HG02759 (cell line): ENCODE measurements around the gene GPD1.
A peak's percentile ranks its signal among the peaks of the same experiment; 100 is the strongest.
"Not testable (repeated sequence)": the region's sequence is repeated elsewhere in the genome, so short reads cannot be mapped to it uniquely, and the experiment has no call there.

ENCODE experiments used
- ATAC-seq: cut with Tn5 transposase; IDR thresholded peaks from one replicate; pipeline ENCODE4 v1.9.1; 2021; ENCODE audit warnings: mild to moderate bottlenecking, moderate library complexity; ENCODE audit not compliant: unreplicated experiment

The GPD1 gene

GRCh38 chr12:50073206-50073605 lies 30.6 kb upstream of the GPD1 start:
- no peak for ATAC-seq

- no peak for ATAC-seq
Measured at GRCh38 chr12:50073712-50074111, 30.1 kb upstream of the GPD1 start.

- ATAC-seq = peak; percentile 86
Measured at GRCh38 chr12:50074936-50075807, 28.6 kb upstream of the GPD1 start.

DNA sequence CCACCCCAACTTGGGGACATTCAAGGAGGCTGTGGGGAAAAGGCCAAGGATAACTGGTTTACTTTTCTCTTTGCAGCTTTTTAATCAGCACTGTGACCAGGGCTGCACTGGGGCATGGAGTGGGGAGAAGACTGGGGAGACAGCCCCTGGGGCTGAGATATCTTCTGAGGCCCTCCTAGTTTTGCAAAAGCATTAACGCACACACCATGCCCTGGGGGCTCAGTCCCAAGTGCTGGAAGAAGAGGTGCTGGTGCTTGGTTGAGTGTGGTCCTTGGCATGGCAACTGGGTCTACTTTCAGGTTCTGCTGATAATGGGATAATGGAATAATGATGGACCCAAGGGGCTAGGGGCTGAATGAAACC lies 28.0 kb upstream of the GPD1 start:
- ATAC-seq = no peak

DNA sequence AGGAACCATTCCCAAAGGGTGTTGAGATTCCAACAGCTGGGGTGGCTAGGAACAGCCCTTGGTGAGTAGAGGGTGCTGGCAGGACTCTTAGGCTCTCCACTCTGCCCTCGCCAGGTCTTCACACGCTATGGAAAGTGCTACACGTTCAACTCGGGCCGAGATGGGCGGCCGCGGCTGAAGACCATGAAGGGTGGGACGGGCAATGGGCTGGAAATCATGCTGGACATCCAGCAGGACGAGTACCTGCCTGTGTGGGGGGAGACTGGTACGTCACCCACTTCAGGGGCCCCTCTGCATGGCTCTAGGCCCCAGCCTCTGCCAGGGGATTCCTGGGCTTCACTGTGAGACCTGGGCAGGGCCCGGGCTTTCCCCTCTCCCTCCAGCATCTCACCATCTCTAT lies 26.7 kb upstream of the GPD1 start:
- ATAC-seq = no peak

DNA sequence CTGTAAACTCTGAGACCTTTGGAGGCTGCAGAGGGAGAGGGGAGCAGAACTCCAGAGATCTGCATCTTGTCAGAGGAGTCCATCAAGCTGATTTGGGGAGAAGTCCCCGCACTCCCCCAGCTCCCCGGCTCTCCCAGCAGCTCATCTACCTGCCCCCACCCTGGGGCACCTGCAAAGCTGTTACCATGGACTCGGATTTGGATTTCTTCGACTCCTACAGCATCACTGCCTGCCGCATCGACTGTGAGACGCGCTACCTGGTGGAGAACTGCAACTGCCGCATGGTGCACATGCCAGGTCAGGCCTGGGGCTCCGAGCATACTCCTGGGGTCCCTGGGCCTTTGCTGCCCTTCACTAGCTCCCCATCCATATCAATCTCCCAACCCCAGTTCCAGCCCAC lies 25.5 kb upstream of the GPD1 start:
- ATAC-seq = no peak

DNA sequence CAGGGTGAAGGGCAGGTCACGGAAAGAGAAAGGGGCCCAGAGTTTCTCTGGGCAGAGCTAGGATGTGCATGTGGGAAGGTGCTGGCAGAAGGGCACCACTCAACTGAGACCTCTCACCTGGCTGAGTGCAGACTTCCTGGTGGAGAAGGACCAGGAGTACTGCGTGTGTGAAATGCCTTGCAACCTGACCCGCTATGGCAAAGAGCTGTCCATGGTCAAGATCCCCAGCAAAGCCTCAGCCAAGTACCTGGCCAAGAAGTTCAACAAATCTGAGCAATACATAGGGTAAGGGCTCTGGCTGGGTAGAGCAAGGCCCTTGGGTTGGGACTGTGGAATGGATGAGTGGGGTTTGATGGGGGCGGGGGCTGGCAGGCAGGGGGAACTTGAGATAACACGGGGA lies 24.0 kb upstream of the GPD1 start:
- no peak for ATAC-seq

GRCh38 chr12:50081096-50081808 lies 22.6 kb upstream of the GPD1 start:
- ATAC-seq = no peak

- ATAC-seq = no peak
Measured at GRCh38 chr12:50082644-50083043, 21.2 kb upstream of the GPD1 start.

- no peak for ATAC-seq
Measured at GRCh38 chr12:50083301-50083700, 20.5 kb upstream of the GPD1 start.

GRCh38 chr12:50084409-50084774 lies 19.4 kb upstream of the GPD1 start:
- ATAC-seq = not testable (repeated sequence)

DNA sequence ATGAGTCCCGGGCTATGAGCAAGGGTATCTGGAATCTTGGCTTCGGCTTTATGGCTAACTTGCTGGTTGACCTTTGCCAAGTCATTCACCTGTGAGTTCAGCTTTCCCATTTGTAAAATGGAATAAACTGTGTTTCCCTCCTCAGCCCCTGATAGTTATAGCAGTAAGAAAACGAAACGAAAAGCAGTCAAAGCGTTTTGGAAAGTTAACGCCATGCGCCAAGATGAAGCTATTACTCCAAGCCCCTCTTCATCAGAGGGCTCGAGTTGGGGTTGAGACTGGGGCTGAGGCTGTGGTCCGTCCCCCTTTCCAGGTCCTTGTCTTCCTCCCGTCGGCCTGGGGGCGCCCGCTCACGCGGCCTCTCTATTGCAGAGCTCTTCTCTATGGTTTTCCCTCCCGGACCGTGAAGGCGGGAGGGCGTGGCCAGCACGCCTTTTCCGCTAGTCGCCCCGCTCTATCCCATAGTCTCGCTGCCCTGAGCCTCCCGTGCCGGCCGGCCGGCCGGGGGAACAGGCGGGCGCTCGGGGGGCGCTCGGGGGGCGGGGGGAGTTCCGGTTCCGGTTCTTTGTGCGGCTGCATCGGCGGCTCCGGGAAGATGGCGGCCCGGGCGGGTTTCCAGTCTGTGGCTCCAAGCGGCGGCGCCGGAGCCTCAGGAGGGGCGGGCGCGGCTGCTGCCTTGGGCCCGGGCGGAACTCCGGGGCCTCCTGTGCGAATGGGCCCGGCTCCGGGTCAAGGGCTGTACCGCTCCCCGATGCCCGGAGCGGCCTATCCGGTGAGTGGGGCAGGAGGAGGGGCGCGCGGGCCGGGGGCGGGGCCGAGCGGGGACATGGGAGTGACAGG lies 18.8 kb upstream of the GPD1 start, which contains the start of gene SMARCD1:
Gene SMARCD1 (plus strand): TSS at position 568 of the 840 bp plus-strand sequence. CDS start 28 bp downstream, at position 596.
- ATAC-seq = peak; percentile 91

GRCh38 chr12:50085615-50086072 lies 18.2 kb upstream of the GPD1 start:
- ATAC-seq = peak; percentile 4

DNA sequence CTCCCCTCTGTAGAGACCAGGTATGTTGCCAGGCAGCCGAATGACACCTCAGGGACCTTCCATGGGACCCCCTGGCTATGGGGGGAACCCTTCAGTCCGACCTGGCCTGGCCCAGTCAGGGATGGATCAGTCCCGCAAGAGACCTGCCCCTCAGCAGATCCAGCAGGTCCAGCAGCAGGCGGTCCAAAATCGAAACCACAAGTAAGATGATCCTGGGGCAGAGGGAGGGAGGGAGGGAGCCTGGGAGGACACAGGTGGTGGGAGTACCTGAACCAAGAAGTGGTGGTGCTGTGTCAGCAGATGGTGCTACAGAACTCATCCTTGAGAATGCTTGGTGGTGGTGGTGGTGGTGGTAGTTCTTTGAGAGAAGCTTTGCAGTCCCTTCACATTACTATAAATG lies 17.7 kb upstream of the GPD1 start:
- ATAC-seq = no peak

DNA sequence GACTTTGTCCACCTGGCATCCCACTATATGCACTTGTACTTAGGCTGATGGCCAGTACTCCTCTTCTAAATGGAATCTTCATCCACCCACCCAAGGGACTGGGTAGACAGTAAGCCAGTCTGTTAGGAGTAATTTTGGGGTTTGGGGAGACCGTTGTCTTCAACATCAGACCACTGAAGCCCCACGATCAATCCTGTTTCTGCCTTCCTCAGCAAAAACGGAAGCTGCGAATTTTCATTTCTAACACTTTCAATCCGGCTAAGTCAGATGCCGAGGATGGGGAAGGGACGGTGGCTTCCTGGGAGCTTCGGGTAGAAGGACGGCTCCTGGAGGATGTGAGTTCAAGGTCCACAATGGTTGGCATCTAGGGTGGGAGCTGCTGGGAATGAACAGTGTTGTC lies 16.7 kb upstream of the GPD1 start:
- no peak for ATAC-seq

- no peak for ATAC-seq
Measured at GRCh38 chr12:50087995-50088394, 15.8 kb upstream of the GPD1 start.

- ATAC-seq = no peak
Measured at GRCh38 chr12:50088577-50089335, 15.1 kb upstream of the GPD1 start.

- no peak for ATAC-seq
Measured at GRCh38 chr12:50089730-50090129, 14.1 kb upstream of the GPD1 start.

- ATAC-seq = no peak
Measured at GRCh38 chr12:50090391-50090790, 13.4 kb upstream of the GPD1 start.

DNA sequence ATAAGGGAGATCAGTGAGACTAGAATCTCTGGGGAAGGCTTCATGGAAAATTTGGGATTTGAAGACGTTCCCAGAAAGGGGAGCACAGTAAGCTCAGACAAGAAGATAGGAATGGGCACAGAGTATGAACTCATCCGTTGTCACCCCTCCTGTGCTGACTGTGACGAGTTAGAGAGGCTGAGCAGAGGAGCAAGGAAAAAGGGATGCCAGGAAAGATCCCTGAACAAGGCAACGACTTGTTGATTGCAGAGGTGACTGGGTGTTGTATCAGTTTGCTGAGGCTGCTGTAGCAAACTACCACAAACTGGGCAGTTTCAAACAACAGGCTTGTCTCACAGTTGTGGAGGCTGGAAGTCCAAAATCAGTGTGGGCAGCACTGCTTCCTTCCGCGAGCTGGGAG lies 5.9 kb upstream of the GPD1 start:
- no peak for ATAC-seq
